BJ (cell line): ENCODE measurements around the gene HNF1B. TPM values are rescaled to one million over a fixed set of nuclear protein-coding genes. Genes with fewer than 3 reads are reported as not detected.

ENCODE experiments used
- CTCF ChIA-PET: fragments of 350-600 bp; formaldehyde crosslinking; extraction: SDS; loops from one replicate; lab custom pipeline; 2021; ENCODE audit warnings: antibody characterized with exemption, inconsistent platforms; lab: Yijun Ruan, JAX
- POLR2A ChIA-PET: fragments of 300-600 bp; sonication (Branson Sonifier 250); formaldehyde crosslinking; extraction: SDS; loops from one replicate; lab custom pipeline; 2021; ENCODE audit warnings: antibody characterized with exemption; lab: Charles Lee
- DNase-seq: peaks from one replicate; pipeline ENCODE4 v3.0.0-alpha.2; 2011; ENCODE audit warnings: low read depth
- H3K27me3 ChIP-seq: 2 replicates; pipeline ENCODE4 v1.6.0; 2011; ENCODE audit warnings: low read length; ENCODE audit not compliant: control insufficient read depth, insufficient read depth
- H3K36me3 ChIP-seq: 2 replicates; pipeline ENCODE4 v1.5.1; 2011; ENCODE audit warnings: low read length; ENCODE audit not compliant: control insufficient read depth, insufficient read depth
- H3K4me3 ChIP-seq: 2 replicates; pipeline ENCODE4 v1.5.1; 2011; ENCODE audit warnings: low read depth, mild to moderate bottlenecking, control low read depth, low read length
- CTCF ChIP-seq: IDR thresholded peaks from 2 replicates; pipeline ENCODE4 v1.5.1; 2011; ENCODE audit warnings: low read depth, mild to moderate bottlenecking, control low read depth, inconsistent platforms, low read length, moderate library complexity; ENCODE audit not compliant: insufficient read depth
- polyA minus RNA-seq: library from RNA; depleted of rRNA, polyadenylated mRNA; stranded (reverse); fragments of >200 nt; gene quantifications from 2 replicates; pipeline ENCODE4 v1.2.3, GENCODE V29; 2011; rRNA and poly(A)+ RNA removed
- polyA plus RNA-seq: library from polyadenylated mRNA; depleted of rRNA; stranded (reverse); fragments of >200 nt; gene quantifications from 2 replicates; pipeline ENCODE4 v1.2.3, GENCODE V29; 2011; rRNA removed

HNF1B gene
- polyA plus RNA-seq, result not detected in 2 replicates
- polyA minus RNA-seq, result not detected in 2 replicates

DNA sequence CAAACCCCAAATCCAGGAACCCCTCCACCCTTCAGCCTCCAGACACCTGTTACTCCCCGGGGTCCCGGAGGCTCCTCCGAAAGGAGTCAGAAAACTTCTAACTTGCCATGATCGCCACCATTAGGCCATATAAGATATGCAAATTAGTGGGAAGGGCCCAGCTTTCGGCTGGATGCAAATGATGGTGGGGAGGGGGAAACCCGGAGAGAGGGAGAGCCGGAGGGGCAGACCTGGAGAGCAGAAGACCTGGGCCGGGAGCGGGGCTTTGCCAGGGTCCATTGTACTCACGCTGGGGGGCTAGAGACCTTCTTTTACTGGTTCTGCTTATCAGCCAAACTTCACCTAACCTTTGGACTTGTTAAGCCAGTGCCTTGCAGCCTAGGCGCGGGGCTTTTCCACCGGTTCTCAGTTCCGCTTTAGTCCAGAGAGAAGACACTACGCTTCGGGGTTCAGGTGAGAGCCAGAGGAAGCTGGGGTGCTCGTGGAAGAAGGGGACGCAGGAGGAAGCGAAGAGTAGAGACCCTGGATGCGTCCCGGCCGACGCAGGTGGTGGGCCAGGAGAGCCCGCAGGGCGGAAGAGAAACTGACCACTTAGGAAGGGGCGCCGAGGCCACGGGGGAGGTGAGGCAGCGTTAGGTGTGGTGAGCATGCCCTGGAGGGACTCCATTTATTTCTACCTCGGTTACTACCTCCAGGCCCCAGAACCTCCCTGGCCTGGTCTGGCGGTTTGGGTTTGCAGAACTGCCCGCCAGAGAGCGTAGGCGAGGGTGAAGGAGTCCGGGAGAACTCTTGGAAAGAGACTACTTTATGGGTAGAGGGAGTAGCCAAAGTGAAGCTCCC lies at the start of gene HNF1B:
Gene HNF1B (minus strand): TSS at position 99 of the 840 bp plus-strand sequence. CDS start 175 bp downstream, outside the sequence.
- Histone ChIP-seq H3K27me3 (peaks cover 50% of the 10 kb centered on the region), H3K4me3 (no peak within 1 kb of the TSS), H3K36me3 (no peaks in the 10 kb centered on the region)
- no peak for DNase-seq
- ChIA-PET POLR2A (no interaction called here), CTCF (interaction anchor here (0.8 to 4.2 kb wide), 6 partner anchors 14 to 95 kb away, joined by 3 to 18 read pairs (median 6); no protein-coding TSS in a partner anchor)
- no peak for TF ChIP-seq CTCF

- no peak for TF ChIP-seq CTCF
- POLR2A ChIA-PET, result interaction anchor here (0.6 kb wide), 1 partner anchor 310 kb away, joined by 3 read pairs; no protein-coding TSS in a partner anchor
- peak; percentile 80 for DNase-seq
- Histone ChIP-seq H3K4me3 (no peak overlapping the region), H3K27me3 (peaks cover 5% of the 10 kb centered on the region; the same call in 1 of the 2 replicates), H3K36me3 (no peaks in the 10 kb centered on the region)
- CTCF ChIA-PET, result interaction anchor here (0.9 to 2.6 kb wide), 10 partner anchors 9 to 140 kb away, joined by 3 to 13 read pairs (median 4); no protein-coding TSS in a partner anchor
Observed at GRCh38 chr17:37792787-37793186, 47.9 kb upstream of the HNF1B start.

DNA sequence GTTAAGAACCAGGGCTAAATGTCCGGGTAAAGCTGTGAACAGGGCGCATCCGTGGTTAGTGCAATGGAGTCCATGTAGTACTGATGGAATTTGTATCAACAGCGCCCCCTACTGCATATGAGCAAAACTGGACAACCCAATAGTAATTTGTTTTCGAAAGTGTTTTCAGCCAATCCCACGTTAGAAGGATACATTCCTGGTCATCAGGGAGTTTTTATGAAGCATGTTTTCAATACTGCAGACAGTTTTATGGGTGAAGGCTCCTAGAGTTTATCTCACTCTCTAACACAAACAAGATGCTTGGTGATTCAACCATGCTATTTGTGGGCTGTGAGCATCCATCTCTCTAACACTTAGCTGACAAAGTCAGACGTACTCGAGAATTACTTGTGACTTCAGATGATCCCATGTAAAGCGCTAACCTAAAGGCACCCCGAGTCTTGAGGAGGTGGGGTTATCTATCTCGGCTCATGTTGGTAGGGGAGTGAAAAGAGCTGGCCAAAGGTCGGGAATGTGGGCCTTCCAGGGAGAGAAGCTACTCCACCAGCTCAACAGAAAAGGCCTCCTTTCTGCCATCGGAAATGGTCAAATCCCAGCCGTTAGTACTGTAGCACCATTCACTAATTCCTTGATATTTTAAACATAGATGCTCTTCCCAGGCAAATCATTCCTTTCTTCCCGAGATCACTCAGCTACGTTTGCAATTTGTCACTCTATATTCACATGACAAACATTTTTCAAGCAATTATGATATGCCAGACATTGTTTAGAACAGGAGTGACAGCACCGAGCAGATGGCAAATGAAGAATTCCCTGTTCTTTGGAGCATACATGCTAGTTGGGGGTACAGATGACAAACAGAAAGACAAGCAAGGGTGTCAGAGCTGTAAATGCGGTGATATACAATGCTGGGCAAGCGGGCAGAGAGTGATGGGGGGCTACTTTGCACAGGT lies 46.9 kb upstream of the HNF1B start:
- peak; percentile 59 for TF ChIP-seq CTCF
- H3K27me3 ChIP-seq, result 0 out of 2 replicates have a peak, but pooled peaks cover 4% of the 10 kb centered on the region
- H3K4me3 ChIP-seq, result no peak overlapping the region
- ChIA-PET CTCF (interaction anchor here (0.6 to 2.6 kb wide), 11 partner anchors 10 to 182 kb away, joined by 3 to 13 read pairs (median 3); partner anchors contain the start of gene SYNRG), POLR2A (no interaction called here)
- DNase-seq, result peak; percentile 65
- no peaks in the 10 kb centered on the region for H3K36me3 ChIP-seq

GRCh38 chr17:37789771-37790541 lies 45.1 kb upstream of the HNF1B start:
- no peak overlapping the region for H3K4me3 ChIP-seq
- H3K36me3 ChIP-seq, result no peaks in the 10 kb centered on the region
- DNase-seq, result no peak
- H3K27me3 ChIP-seq, result 0 out of 2 replicates have a peak, but pooled peaks cover 4% of the 10 kb centered on the region
- no peak for TF ChIP-seq CTCF
- POLR2A ChIA-PET, result no interaction called here
- CTCF ChIA-PET, result interaction anchor here (0.5 to 1.3 kb wide), 3 partner anchors 10 to 27 kb away, joined by 3 to 4 read pairs (median 3); no protein-coding TSS in a partner anchor
